Kasumi-1 (cell line): Measurements from ENCODE around the gene BMAL1.
A peak's percentile ranks its signal among the peaks of the same experiment; 100 is the strongest.

Experiments used
- DNase-seq, 2 experiments: peaks; one replicate each; lab custom pipeline; 2025; lab: John Stamatoyannopoulos, UW

The BMAL1 gene

GRCh38 chr11:13343931-13344717, 66.5 kb downstream of the BMAL1 start:
- peak; percentile 68 to 79 for DNase-seq

- DNase-seq = no peak
These were observed 67.2 kb downstream of the BMAL1 start for GRCh38 chr11:13344818-13345217.

GRCh38 chr11:13346470-13346869, 68.9 kb downstream of the BMAL1 start:
- DNase-seq = no peak

GRCh38 chr11:13347901-13348300, 70.3 kb downstream of the BMAL1 start:
- DNase-seq = no peak

- peak; percentile 47 to 71 for DNase-seq
These were observed 70.7 kb downstream of the BMAL1 start for GRCh38 chr11:13348305-13348704.

- no peak for DNase-seq
These were observed 71.5 kb downstream of the BMAL1 start for GRCh38 chr11:13349046-13349445.

- no peak for DNase-seq
These were observed 72.0 kb downstream of the BMAL1 start for GRCh38 chr11:13349581-13349980.

- no peak for DNase-seq
These were observed 75.1 kb downstream of the BMAL1 start for GRCh38 chr11:13352711-13353110.

GRCh38 chr11:13354335-13354734, 76.7 kb downstream of the BMAL1 start:
- DNase-seq = peak; percentile 12 to 40

- no peak for DNase-seq
These were observed 77.6 kb downstream of the BMAL1 start for GRCh38 chr11:13355191-13355590.

- DNase-seq = no peak
These were observed 79.6 kb downstream of the BMAL1 start for GRCh38 chr11:13357232-13357631.

- no peak for DNase-seq
These were observed 81.1 kb downstream of the BMAL1 start for GRCh38 chr11:13358596-13359270.

GRCh38 chr11:13362596-13363109, 85.1 kb downstream of the BMAL1 start:
- no peak for DNase-seq

- DNase-seq = no peak
These were observed 86.8 kb downstream of the BMAL1 start for GRCh38 chr11:13364388-13364787.

- no peak for DNase-seq
These were observed 88.9 kb downstream of the BMAL1 start for GRCh38 chr11:13366266-13367026.

GRCh38 chr11:13367115-13367514, 89.5 kb downstream of the BMAL1 start:
- DNase-seq = peak in 1 of 2 experiments; percentile 6

- DNase-seq = no peak
These were observed 90.5 kb downstream of the BMAL1 start for GRCh38 chr11:13368041-13368446.

GRCh38 chr11:13373216-13373615, 95.6 kb downstream of the BMAL1 start:
- DNase-seq = no peak

- no peak for DNase-seq
These were observed 98.2 kb downstream of the BMAL1 start for GRCh38 chr11:13375798-13376197.

GRCh38 chr11:13376402-13376801, 98.8 kb downstream of the BMAL1 start:
- no peak for DNase-seq

GRCh38 chr11:13376838-13377237, 99.2 kb downstream of the BMAL1 start:
- DNase-seq = no peak

- DNase-seq = no peak
These were observed 100.7 kb downstream of the BMAL1 start for GRCh38 chr11:13378316-13378715.

GRCh38 chr11:13380731-13381130, 103.1 kb downstream of the BMAL1 start:
- no peak for DNase-seq
